Activated naive CD4-positive, alpha-beta T cell treated with anti-CD3 and anti-CD28 coated beads, Interleukin-2, amount 10 ng/mL, durations not matched to agents 7 days and 5 days (primary cell): ENCODE data around the gene PAWR.
"Not testable (repeated sequence)": the region's sequence is repeated elsewhere in the genome, so short reads cannot be mapped to it uniquely, and the experiment has no call there.

Experiments
- CTCF ChIA-PET: fragments of 350-600 bp; sonication (Branson Sonifier 250); formaldehyde crosslinking; loops from one replicate; lab custom pipeline; 2021; ENCODE audit warnings: antibody characterized with exemption; lab: Charles Lee
- DNase-seq: peaks from one replicate; pipeline ENCODE4 v3.0.0-alpha.2; 2020
- H3K27ac Mint-ChIP-seq: one replicate; pipeline ENCODE4 v1.8.0; 2021; ENCODE audit warnings: mild to moderate bottlenecking, moderate library complexity, mixed read lengths
- H3K27me3 Mint-ChIP-seq: one replicate; pipeline ENCODE4 v1.8.0; 2021; ENCODE audit warnings: mild to moderate bottlenecking, mixed read lengths
- H3K36me3 Mint-ChIP-seq: one replicate; pipeline ENCODE4 v1.8.0; 2021; ENCODE audit warnings: mixed read lengths
- H3K4me1 Mint-ChIP-seq: one replicate; pipeline ENCODE4 v1.8.0; 2021; ENCODE audit warnings: mixed read lengths
- H3K4me3 Mint-ChIP-seq: one replicate; pipeline ENCODE4 v1.8.0; 2021; ENCODE audit warnings: mild to moderate bottlenecking, moderate library complexity, mixed read lengths
- H3K9me3 Mint-ChIP-seq: one replicate; pipeline ENCODE4 v1.8.0; 2021; ENCODE audit warnings: mixed read lengths

Gene PAWR

DNA sequence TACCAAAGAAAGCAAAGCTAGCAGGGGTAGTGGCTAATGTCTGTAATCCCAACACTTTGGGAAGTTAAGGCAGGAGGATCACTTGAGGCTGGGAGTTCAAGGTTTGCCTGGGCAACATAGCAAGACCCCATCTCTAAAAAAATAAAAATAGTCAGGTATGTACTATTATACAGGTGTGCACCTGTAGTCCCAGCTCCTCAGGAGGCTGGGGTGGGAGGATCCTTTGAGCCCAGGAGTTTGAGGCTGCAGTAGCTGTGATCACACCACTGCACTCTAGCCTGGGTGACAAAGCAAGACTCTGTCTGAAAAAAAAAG, 142.2 kb downstream of the PAWR start:
- Mint-ChIP-seq H3K27ac (peak overlapping the region; percentile 30), H3K4me3 (no peak overlapping the region)
- CTCF ChIA-PET: interaction anchor here (1.0 to 2.2 kb wide), 2 partner anchors 639 to 722 kb away, joined by 3 to 10 read pairs; no protein-coding TSS in a partner anchor

DNA sequence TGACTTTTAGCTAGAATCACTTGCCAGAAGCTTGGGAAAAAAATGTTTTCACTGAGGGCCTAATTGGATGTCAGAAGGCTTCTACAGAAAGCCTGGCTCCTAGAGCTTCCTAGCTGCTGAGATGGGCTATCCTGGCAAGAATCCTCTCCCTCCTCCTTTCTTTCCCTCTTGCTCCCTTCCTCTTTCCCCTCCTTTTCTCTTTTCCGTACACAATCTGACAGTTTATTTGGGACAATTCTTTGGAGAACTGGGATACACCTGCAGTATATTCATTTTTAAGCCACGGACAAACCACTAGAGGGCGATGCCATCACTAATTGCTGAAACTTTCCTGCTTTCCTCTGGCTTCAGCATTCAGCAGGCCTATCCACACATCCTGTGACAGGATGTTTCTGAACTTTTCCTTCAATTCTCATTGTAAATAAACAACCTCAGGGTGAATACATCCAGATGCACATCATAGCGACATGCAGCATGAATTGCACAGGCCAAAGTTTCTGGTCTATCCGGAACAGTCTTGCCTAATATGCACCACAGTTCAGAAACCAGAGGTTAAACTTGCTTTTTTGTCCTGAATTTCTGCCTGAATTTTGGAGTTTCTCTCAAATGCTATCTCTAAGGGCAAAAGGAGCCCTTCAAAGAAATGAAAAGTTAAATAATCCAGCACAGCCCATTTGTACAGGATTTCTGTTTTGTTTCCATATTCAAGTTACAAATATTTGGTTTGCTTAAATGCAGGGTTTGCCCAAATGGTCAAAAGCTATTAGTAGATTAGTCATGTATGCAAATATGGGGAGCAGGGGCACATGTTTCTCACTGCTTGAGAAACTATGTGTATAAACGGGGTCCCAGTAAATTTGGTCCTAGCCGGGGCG, 142.8 kb downstream of the PAWR start:
- peaks cover 5% of the 10 kb centered on the region for H3K27me3 Mint-ChIP-seq
- DNase-seq: peak; percentile 42
- CTCF ChIA-PET: interaction anchor here (0.6 to 2.2 kb wide), 6 partner anchors 16 to 964 kb away, joined by 3 to 10 read pairs (median 3); no protein-coding TSS in a partner anchor
- H3K27ac Mint-ChIP-seq: no peak overlapping the region
- no peaks in the 10 kb centered on the region for H3K36me3 Mint-ChIP-seq
- no peak overlapping the region for H3K4me3 Mint-ChIP-seq
- no peaks in the 10 kb centered on the region for H3K4me1 Mint-ChIP-seq
- no peaks in the 10 kb centered on the region for H3K9me3 Mint-ChIP-seq

More for the DNA sequence above, 142.2 kb downstream of the PAWR start:
- no peaks in the 10 kb centered on the region for H3K9me3 Mint-ChIP-seq
- no peak for DNase-seq
- H3K36me3 Mint-ChIP-seq: no peaks in the 10 kb centered on the region
- H3K27me3 Mint-ChIP-seq: peaks cover 5% of the 10 kb centered on the region
- no peaks in the 10 kb centered on the region for H3K4me1 Mint-ChIP-seq

DNA sequence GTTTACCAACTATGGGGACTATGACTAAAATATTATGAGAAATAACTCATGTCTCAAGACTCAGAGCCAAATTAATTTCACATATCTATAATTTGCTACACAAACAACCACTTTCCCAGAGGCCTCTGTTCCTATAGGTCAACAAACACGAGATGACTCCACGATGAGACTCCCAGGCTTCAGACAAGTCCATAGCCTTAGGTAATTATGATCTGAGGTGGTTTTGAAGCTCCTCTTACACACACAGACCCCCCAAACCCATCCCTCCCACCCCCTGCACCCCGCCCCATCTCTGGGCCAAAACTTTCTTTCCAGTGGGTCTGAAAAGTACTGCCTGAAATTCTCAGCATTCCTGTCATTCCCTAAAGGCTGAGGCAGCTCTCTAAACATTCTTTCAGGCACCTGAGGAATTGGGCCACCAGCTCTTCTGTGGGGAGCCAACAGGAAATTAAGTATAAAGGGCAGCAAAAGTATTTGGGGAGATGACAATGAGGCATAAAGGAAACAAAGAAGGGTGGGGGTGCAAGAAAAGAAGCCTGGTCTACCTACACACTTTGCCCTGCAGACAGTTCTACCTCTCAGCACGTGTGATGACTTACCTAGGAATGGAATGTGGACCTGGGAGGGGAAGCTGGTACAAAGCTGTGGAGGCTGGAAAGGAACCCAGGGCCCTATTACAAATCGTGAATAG, 143.6 kb downstream of the PAWR start:
- H3K27ac Mint-ChIP-seq: no peak overlapping the region
- H3K4me1 Mint-ChIP-seq: no peaks in the 10 kb centered on the region
- no peaks in the 10 kb centered on the region for H3K36me3 Mint-ChIP-seq
- H3K27me3 Mint-ChIP-seq: peaks cover 5% of the 10 kb centered on the region
- H3K4me3 Mint-ChIP-seq: no peak overlapping the region
- DNase-seq: no peak
- H3K9me3 Mint-ChIP-seq: no peaks in the 10 kb centered on the region
- CTCF ChIA-PET: interaction anchor here (0.6 to 2.2 kb wide), 5 partner anchors 16 to 965 kb away, joined by 3 to 10 read pairs (median 3); no protein-coding TSS in a partner anchor

DNA sequence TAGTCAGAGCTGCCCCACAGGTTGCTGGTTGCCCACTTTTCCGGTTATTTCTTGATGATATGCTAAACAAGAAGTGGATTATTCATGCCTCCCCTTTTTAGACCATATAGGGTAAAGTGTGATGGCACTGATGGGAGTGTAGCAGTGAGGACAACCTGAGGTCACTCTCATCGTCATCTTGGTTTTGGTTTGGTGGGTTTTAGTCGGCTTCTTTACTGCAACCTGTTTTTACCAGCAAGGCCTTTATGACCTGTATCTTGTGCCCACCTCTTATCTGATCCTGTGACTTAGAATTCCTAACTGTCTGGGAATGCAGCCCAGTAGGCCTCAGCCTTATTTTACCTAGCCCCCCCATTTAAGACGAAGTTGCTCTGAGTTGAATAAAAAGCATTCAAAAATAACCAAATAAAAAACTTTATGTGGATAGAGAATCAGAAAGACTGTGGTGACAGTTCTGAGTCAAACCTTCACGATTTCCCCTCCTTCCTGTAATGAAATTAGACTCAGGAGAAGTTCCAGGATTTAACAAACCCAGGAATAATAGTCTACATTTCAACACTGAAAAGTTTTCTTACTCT, 144.2 kb downstream of the PAWR start:
- Mint-ChIP-seq H3K27ac (no peak overlapping the region), H3K27me3 (peaks cover 5% of the 10 kb centered on the region), H3K36me3 (no peaks in the 10 kb centered on the region), H3K4me1 (no peaks in the 10 kb centered on the region), H3K4me3 (no peak overlapping the region), H3K9me3 (no peaks in the 10 kb centered on the region)
- no peak for DNase-seq
- CTCF ChIA-PET: interaction anchor here (0.9 to 2.2 kb wide), 4 partner anchors 17 to 724 kb away, joined by 3 to 10 read pairs (median 3); no protein-coding TSS in a partner anchor

DNA sequence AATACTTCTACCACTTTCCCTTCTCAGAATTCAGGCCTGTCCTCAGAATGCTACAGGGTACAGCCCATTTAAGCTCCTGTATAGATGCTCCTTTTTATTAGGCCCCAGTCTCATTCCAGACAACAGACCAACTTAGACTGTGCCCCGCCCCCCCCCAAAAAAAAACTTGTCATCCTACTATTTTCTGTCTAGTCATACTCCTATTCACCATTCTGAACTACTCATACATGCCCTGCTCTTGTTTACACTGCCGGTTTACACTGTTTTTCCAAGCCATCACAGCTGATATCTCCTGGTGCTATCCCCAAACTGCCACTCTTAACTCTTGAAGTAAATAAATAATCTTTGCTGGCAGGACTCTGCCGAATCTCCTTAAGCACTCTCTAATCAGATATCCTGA, 146.3 kb downstream of the PAWR start:
- H3K27ac Mint-ChIP-seq, H3K4me3 Mint-ChIP-seq, H3K4me1 Mint-ChIP-seq, H3K27me3 Mint-ChIP-seq, DNase-seq, H3K36me3 Mint-ChIP-seq, CTCF ChIA-PET, H3K9me3 Mint-ChIP-seq: not testable (repeated sequence)

DNA sequence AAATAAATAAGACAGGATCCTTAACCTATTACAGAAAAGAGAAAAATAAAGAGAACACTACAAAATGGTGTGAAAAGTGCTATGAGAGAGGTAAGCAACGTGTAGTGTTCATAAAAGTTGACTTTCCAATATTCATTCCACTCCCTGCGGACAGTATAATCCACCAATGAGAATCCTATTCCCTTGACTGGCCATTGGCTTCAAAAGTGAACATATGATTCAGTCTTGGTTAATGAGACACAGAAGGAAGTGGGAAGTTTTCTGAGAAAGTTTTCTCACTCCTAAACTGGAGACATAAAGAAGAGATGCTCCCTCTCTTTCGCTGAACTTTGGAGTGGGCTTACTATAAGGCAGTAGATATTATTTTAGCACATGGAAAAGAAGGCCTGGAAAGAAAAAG, 153.1 kb downstream of the PAWR start:
- no peaks in the 10 kb centered on the region for H3K4me1 Mint-ChIP-seq
- H3K27me3 Mint-ChIP-seq: no peaks in the 10 kb centered on the region
- DNase-seq: no peak
- H3K36me3 Mint-ChIP-seq: no peaks in the 10 kb centered on the region
- CTCF ChIA-PET: no interaction called here
- H3K27ac Mint-ChIP-seq: no peak overlapping the region
- H3K4me3 Mint-ChIP-seq: no peak overlapping the region
- no peaks in the 10 kb centered on the region for H3K9me3 Mint-ChIP-seq

DNA sequence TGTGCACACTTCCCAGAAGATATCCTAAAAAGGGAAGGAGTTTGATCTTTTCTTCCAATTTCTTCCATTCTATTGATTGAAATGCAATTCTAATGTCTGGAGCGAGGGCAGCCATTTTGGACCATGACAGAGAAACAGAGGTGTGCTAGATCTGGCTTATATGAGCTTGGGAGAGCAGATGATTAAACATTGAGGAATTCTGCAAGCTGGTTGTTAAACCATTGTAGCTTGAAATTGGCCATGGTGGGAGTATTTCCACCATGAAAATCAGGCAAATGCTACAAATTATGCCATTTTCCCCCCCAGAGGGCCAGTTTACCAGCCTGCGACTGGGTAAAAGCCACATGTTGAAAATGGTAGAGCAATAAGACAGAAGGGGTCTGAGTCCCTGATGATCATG, 155.0 kb downstream of the PAWR start:
- no peaks in the 10 kb centered on the region for H3K36me3 Mint-ChIP-seq
- H3K4me1 Mint-ChIP-seq: no peaks in the 10 kb centered on the region
- no peaks in the 10 kb centered on the region for H3K9me3 Mint-ChIP-seq
- DNase-seq: no peak
- H3K4me3 Mint-ChIP-seq: no peak overlapping the region
- CTCF ChIA-PET: no interaction called here
- H3K27me3 Mint-ChIP-seq: no peaks in the 10 kb centered on the region
- no peak overlapping the region for H3K27ac Mint-ChIP-seq
